ENCODE data around the gene TFPI2.
"Not testable (repeated sequence)": the region's sequence is repeated elsewhere in the genome, so short reads cannot be mapped to it uniquely, and the experiment has no call there.

DNA sequence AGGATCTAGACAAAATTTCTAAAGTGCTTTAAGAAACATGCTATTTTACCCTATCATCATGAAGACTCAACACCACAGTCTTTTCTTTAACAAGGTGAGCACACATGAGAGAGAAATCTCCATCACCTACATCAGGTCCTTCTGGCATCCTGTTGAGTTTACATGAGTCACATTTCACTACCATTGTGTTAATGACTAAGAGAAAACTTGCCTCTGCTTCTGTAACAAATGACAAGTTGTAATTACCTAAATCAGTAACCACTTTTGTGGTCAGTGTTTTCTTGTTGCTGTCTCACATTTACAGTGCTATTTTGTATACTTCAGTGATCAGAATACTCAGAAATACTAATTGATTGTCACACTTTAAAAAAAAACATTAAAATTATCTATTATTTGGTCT, 25.3 kb upstream of the TFPI2 start:
- TF ChIP-seq, protein P1, sequence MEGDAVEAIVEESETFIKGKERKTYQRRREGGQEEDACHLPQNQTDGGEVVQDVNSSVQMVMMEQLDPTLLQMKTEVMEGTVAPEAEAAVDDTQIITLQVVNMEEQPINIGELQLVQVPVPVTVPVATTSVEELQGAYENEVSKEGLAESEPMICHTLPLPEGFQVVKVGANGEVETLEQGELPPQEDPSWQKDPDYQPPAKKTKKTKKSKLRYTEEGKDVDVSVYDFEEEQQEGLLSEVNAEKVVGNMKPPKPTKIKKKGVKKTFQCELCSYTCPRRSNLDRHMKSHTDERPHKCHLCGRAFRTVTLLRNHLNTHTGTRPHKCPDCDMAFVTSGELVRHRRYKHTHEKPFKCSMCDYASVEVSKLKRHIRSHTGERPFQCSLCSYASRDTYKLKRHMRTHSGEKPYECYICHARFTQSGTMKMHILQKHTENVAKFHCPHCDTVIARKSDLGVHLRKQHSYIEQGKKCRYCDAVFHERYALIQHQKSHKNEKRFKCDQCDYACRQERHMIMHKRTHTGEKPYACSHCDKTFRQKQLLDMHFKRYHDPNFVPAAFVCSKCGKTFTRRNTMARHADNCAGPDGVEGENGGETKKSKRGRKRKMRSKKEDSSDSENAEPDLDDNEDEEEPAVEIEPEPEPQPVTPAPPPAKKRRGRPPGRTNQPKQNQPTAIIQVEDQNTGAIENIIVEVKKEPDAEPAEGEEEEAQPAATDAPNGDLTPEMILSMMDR (IDR thresholded peaks at IDR 0.05) = not testable (repeated sequence)
- TF ChIP-seq POLR2A (IDR thresholded peaks at IDR 0.05) = not testable (repeated sequence)

Measured in Peyer's patch (tissue), 4 donors.